GM18517 (cell line): ENCODE measurements around the gene TP53AIP1.
A peak's percentile ranks its signal among the peaks of the same experiment; 100 is the strongest.

ENCODE experiments used
- ATAC-seq: cut with Tn5 transposase; IDR thresholded peaks from one replicate; pipeline ENCODE4 v1.9.1; 2021; ENCODE audit warnings: mild to moderate bottlenecking, moderate library complexity; ENCODE audit not compliant: unreplicated experiment

Gene TP53AIP1

GRCh38 chr11:128942817-128943427 is at the start of gene TP53AIP1:
TSS of gene TP53AIP1 (minus strand) at chr11:128942871. CDS start at chr11:128937818, 5,053 bp downstream.
- no peak for ATAC-seq

- no peak for ATAC-seq
Observed at GRCh38 chr11:128988242-128988970, 45.7 kb upstream of the TP53AIP1 start.

- no peak for ATAC-seq
Observed at GRCh38 chr11:128985880-128986279, 43.2 kb upstream of the TP53AIP1 start.

- no peak for ATAC-seq
Observed at GRCh38 chr11:128983023-128983422, 40.4 kb upstream of the TP53AIP1 start.

GRCh38 chr11:128981254-128981653 is 38.6 kb upstream of the TP53AIP1 start:
- ATAC-seq = no peak

- no peak for ATAC-seq
Observed at GRCh38 chr11:128970598-128971190, 28.0 kb upstream of the TP53AIP1 start.

GRCh38 chr11:128968916-128969315 is 26.2 kb upstream of the TP53AIP1 start:
- no peak for ATAC-seq

- ATAC-seq = no peak
Observed at GRCh38 chr11:128967578-128967977, 24.9 kb upstream of the TP53AIP1 start.

- ATAC-seq = peak; percentile 100
Observed at GRCh38 chr11:128965485-128965884, 22.8 kb upstream of the TP53AIP1 start.

GRCh38 chr11:128964463-128964930 is 21.8 kb upstream of the TP53AIP1 start:
- ATAC-seq = no peak

- ATAC-seq = no peak
Observed at GRCh38 chr11:128963744-128964325, 21.2 kb upstream of the TP53AIP1 start.

GRCh38 chr11:128962896-128963295 is 20.2 kb upstream of the TP53AIP1 start:
- no peak for ATAC-seq

- ATAC-seq = no peak
Observed at GRCh38 chr11:128961645-128962044, 19.0 kb upstream of the TP53AIP1 start.

GRCh38 chr11:128957202-128957482 is 14.5 kb upstream of the TP53AIP1 start:
- ATAC-seq = no peak

- ATAC-seq = peak; percentile 61
Observed at GRCh38 chr11:128956401-128957201, 13.9 kb upstream of the TP53AIP1 start.

GRCh38 chr11:128955636-128956035 is 13.0 kb upstream of the TP53AIP1 start:
- ATAC-seq = no peak

- no peak for ATAC-seq
Observed at GRCh38 chr11:128953151-128953550, 10.5 kb upstream of the TP53AIP1 start.

GRCh38 chr11:128949791-128950454 is 7.3 kb upstream of the TP53AIP1 start:
- ATAC-seq = no peak

- ATAC-seq = no peak
Observed at GRCh38 chr11:128948583-128948982, 5.9 kb upstream of the TP53AIP1 start.

GRCh38 chr11:128947773-128948172 is 5.1 kb upstream of the TP53AIP1 start:
- no peak for ATAC-seq
